ENCODE results near the gene LYPD3.

LYPD3 gene

GRCh38 chr19:43423779-43424178 lies 41.6 kb downstream of the LYPD3 start:
- Histone ChIP-seq H3K4me1 (ENCODE audit: insufficient read depth, low read length) (peaks cover 9% of the 10 kb centered on the region; the same call in 1 of the 2 replicates), H3K36me3 (ENCODE audit: insufficient read depth, low read length) (no peaks in the 10 kb centered on the region), H3K9ac (ENCODE audit: low read depth, low read length) (no peak overlapping the region), H3K9me3 (ENCODE audit: control insufficient read depth, insufficient read depth, low read length) (no peaks in the 10 kb centered on the region; the same call in 1 of the 2 replicates)

- no peak overlapping the region for H3K9ac ChIP-seq (ENCODE audit: low read depth, low read length)
- no peaks in the 10 kb centered on the region for H3K36me3 ChIP-seq (ENCODE audit: insufficient read depth, low read length)
- H3K9me3 ChIP-seq (ENCODE audit: control insufficient read depth, insufficient read depth, low read length): no peaks in the 10 kb centered on the region; the same call in 1 of the 2 replicates
- H3K4me1 ChIP-seq (ENCODE audit: insufficient read depth, low read length): peaks cover 9% of the 10 kb centered on the region; the same call in 1 of the 2 replicates
Observed at GRCh38 chr19:43422689-43423066, 42.7 kb downstream of the LYPD3 start.

- Histone ChIP-seq H3K9ac (ENCODE audit: low read depth, low read length) (no peak overlapping the region), H3K36me3 (ENCODE audit: insufficient read depth, low read length) (no peaks in the 10 kb centered on the region), H3K9me3 (ENCODE audit: control insufficient read depth, insufficient read depth, low read length) (no peaks in the 10 kb centered on the region; the same call in 1 of the 2 replicates), H3K4me1 (ENCODE audit: insufficient read depth, low read length) (peaks cover 9% of the 10 kb centered on the region; the same call in 1 of the 2 replicates)
Observed at GRCh38 chr19:43422000-43422688, 43.3 kb downstream of the LYPD3 start.

- Histone ChIP-seq H3K9ac (ENCODE audit: low read depth, low read length) (no peak overlapping the region), H3K4me1 (ENCODE audit: insufficient read depth, low read length) (peaks cover 7% of the 10 kb centered on the region; the same call in 1 of the 2 replicates), H3K36me3 (ENCODE audit: insufficient read depth, low read length) (no peaks in the 10 kb centered on the region), H3K9me3 (ENCODE audit: control insufficient read depth, insufficient read depth, low read length) (no peaks in the 10 kb centered on the region; the same call in 1 of the 2 replicates)
Observed at GRCh38 chr19:43420954-43421353, 44.5 kb downstream of the LYPD3 start.

- Histone ChIP-seq H3K36me3 (ENCODE audit: insufficient read depth, low read length) (no peaks in the 10 kb centered on the region), H3K9me3 (ENCODE audit: control insufficient read depth, insufficient read depth, low read length) (no peaks in the 10 kb centered on the region; the same call in none of the 2 replicates), H3K4me1 (ENCODE audit: insufficient read depth, low read length) (peaks cover 4% of the 10 kb centered on the region; the same call in 1 of the 2 replicates), H3K9ac (ENCODE audit: low read depth, low read length) (no peak overlapping the region)
Observed at GRCh38 chr19:43416951-43417623, 48.3 kb downstream of the LYPD3 start.

GRCh38 chr19:43414554-43414953 lies 50.9 kb downstream of the LYPD3 start, which contains the start of gene TEX101:
TSS of gene TEX101 (plus strand) at chr19:43414890. CDS start at chr19:43415920, 1,030 bp downstream.
- H3K9ac ChIP-seq (ENCODE audit: low read depth, low read length): no peak within 1 kb of the TSS
- no peaks in the 10 kb centered on the region for H3K4me1 ChIP-seq (ENCODE audit: insufficient read depth, low read length)
- no peaks in the 10 kb centered on the region for H3K36me3 ChIP-seq (ENCODE audit: insufficient read depth, low read length)
- H3K9me3 ChIP-seq (ENCODE audit: control insufficient read depth, insufficient read depth, low read length): no peaks in the 10 kb centered on the region; the same call in none of the 2 replicates

- no peaks in the 10 kb centered on the region for H3K36me3 ChIP-seq (ENCODE audit: insufficient read depth, low read length)
- H3K9ac ChIP-seq (ENCODE audit: low read depth, low read length): no peak overlapping the region
- H3K9me3 ChIP-seq (ENCODE audit: control insufficient read depth, insufficient read depth, low read length): no peaks in the 10 kb centered on the region; the same call in 1 of the 2 replicates
- 0 out of 2 replicates have a peak, but pooled peaks cover 3% of the 10 kb centered on the region for H3K4me1 ChIP-seq (ENCODE audit: insufficient read depth, low read length)
Observed at GRCh38 chr19:43412441-43412840, 53.0 kb downstream of the LYPD3 start.

Measured in ES-I3 (cell line).